ENCODE results near the gene ATP6V1G3. TPM values are rescaled to one million over a fixed set of nuclear protein-coding genes. Genes with fewer than 3 reads are reported as not detected.

ATP6V1G3 gene
- total and polyA plus RNA-seq, 11 donors: not detected

DNA sequence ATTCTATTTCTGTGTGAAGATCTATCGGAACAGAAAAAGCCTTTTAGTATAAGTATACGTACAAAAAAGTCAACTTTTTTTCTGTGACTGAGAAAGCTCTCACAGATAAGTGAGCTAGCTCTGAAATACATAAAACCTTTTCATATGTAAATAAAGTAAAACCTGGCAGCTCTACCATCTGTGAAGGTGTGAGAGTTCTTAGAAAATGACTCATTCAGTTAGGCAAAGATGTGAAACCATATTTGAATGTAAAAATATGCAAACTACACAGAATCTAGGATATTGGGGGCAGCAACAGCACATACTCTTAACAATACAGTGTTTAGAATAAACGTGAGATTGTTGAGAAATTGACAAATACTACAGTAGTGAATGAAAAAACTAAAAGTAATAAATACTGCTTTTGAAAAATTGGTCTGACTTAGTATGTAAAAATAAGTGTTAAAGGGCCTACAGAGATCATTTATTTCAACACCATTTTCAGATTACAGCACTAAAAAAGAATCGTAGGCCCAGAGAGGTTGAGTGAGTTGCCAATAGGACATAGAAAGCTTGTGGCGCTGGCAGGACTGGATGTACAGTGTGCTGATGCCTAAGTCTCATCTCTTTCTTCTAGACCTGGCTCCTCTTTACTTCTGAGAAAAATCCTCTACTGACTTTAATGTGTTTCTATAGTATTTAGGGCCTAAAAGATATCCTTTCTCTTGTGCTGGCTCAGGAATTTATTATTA, 19.8 kb downstream of the ATP6V1G3 start:
- Histone ChIP-seq H3K36me3 (no peaks in the 10 kb centered on the region), H3K4me1 (peaks cover 0 to 7% (median 0%) of the 10 kb centered on the region in 12 donors), H3K27ac (peak overlapping the region in 1 of 12 donors; percentile 54), H3K4me3 (no peak overlapping the region), H3K27me3 (no peaks in the 10 kb centered on the region), H3K9me3 (no peaks in the 10 kb centered on the region)
- ATAC-seq (no peak), DNase-seq (no peak)
- intact Hi-C loops (cut with DNase I): no loop called here
- WGBS, 4 donors: 71 to 84% (median 82%) methylated on average over 5 of the region's 5 CpGs
- no peak for TF ChIP-seq POLR2A (IDR thresholded peaks at IDR 0.05)
- TF ChIP-seq, protein P1, sequence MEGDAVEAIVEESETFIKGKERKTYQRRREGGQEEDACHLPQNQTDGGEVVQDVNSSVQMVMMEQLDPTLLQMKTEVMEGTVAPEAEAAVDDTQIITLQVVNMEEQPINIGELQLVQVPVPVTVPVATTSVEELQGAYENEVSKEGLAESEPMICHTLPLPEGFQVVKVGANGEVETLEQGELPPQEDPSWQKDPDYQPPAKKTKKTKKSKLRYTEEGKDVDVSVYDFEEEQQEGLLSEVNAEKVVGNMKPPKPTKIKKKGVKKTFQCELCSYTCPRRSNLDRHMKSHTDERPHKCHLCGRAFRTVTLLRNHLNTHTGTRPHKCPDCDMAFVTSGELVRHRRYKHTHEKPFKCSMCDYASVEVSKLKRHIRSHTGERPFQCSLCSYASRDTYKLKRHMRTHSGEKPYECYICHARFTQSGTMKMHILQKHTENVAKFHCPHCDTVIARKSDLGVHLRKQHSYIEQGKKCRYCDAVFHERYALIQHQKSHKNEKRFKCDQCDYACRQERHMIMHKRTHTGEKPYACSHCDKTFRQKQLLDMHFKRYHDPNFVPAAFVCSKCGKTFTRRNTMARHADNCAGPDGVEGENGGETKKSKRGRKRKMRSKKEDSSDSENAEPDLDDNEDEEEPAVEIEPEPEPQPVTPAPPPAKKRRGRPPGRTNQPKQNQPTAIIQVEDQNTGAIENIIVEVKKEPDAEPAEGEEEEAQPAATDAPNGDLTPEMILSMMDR (IDR thresholded peaks at IDR 0.05): no peak

DNA sequence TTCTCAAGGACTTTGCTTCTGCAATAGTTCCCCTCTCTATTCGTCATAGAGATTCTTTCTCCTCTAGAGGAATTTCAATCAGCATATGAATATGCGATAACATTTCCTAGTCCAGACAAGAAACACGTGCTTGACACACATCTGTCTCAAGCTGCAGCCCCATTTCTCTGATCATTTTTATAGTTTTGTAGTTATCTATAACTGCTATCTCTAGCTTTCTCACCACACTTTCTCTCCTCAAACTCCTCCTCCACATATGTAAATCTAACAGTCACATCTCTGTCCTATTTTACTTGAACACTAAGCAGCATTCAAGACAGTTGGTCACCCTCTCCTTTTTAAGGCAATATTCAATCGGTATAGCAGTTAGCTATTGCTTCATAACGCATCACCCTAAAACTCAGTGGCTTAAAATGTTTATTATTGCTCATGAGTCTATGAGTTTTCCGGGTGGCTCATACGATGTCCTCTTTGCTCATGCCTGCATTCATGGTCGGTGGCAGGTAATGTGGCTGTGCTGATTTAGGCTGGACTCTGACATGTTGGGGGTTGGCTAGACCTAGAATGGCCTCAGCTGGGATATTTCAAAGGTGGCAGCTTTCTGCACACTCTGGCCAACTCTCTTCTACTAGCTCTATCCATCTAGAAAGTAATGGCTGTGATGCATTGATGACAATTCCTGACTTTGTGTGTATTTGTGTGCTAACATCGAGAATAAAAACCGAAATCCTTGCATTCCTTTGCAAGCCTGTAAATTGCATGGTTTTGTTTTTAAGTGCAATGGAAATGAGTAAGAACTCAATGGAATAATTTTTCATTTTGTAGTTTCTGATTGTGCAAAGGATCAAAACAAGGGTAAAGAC, 20.6 kb downstream of the ATP6V1G3 start:
- peak overlapping the region in 1 of 12 donors; percentile 54 for H3K27ac ChIP-seq
- TF ChIP-seq, protein P1 (IDR thresholded peaks at IDR 0.05): no peak
- no peak for TF ChIP-seq POLR2A (IDR thresholded peaks at IDR 0.05)

DNA sequence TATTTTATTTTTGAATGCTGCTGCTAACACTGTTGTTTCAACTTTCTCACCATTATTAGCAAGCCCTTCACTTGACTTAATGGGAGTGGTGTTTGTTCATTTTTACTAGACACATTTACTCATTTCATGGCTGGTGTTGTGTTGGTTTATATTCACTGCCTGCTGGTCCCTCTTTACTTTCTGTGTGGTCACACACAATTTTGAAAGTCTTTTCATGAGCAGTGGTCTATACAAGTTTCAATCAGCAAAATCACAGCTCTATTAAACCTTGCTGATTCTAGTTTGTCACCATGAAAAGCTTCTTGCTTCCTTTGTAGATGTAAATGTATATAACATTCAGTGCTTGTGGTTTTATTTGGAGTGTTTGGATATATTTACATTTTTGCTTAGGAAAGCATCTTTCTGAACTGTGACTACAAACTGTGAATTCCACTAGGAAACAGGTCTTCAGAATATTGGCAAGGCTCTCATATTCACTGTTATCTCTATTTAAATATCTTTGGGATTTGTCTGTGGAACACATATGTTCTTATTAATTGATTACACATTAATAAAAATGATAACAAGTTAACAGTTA, 22.8 kb downstream of the ATP6V1G3 start:
- no peak for ATAC-seq
- no peaks in the 10 kb centered on the region for H3K36me3 ChIP-seq

More for the DNA sequence above, 20.6 kb downstream of the ATP6V1G3 start:
- WGBS, 4 donors: 80 to 85% (median 82%) methylated on average over 10 of the region's 10 CpGs
- ATAC-seq: no peak
- DNase-seq: no peak
- H3K9me3 ChIP-seq: no peaks in the 10 kb centered on the region
- no peaks in the 10 kb centered on the region for H3K36me3 ChIP-seq
- intact Hi-C loops (cut with DNase I): no loop called here
- no peaks in the 10 kb centered on the region for H3K27me3 ChIP-seq
- peaks cover 0 to 7% (median 0%) of the 10 kb centered on the region in 12 donors for H3K4me1 ChIP-seq
- H3K4me3 ChIP-seq: peak overlapping the region in 1 of 12 donors; percentile 10

More for the DNA sequence above, 22.8 kb downstream of the ATP6V1G3 start:
- TF ChIP-seq POLR2A (IDR thresholded peaks at IDR 0.05): no peak
- TF ChIP-seq, protein P1 (IDR thresholded peaks at IDR 0.05): no peak
- Histone ChIP-seq H3K27ac (no peak overlapping the region), H3K4me1 (no peaks in the 10 kb centered on the region), H3K4me3 (no peak overlapping the region), H3K27me3 (no peaks in the 10 kb centered on the region), H3K9me3 (no peaks in the 10 kb centered on the region)
- no peak for DNase-seq
- intact Hi-C loops (cut with DNase I): no loop called here
